SU-DHL-6 (cell line): ENCODE data around the gene HECW1.

Experiments
- H2AFZ ChIP-seq: fragments of 200-600 bp; sonication (generic); 2 replicates; pipeline ENCODE4 v1.6.1; 2014; ENCODE audit warnings: low read depth, mild to moderate bottlenecking, moderate library complexity, mixed read lengths, antibody characterized with exemption, low read length; ENCODE audit not compliant: severe bottlenecking
- H3F3A ChIP-seq: fragments of 200-600 bp; shearing (Covaris generic); 2 replicates; pipeline ENCODE4 v1.6.0; 2016; ENCODE audit warnings: antibody characterized with exemption, mild to moderate bottlenecking; ENCODE audit not compliant: insufficient read depth
- H3K27ac ChIP-seq: fragments of 200-600 bp; sonication (generic); 2 replicates; pipeline ENCODE4 v1.5.1; 2016; ENCODE audit warnings: low read depth, mild to moderate bottlenecking, low read length, moderate library complexity, mixed read lengths
- H3K27me3 ChIP-seq: fragments of 200-600 bp; sonication (generic), shearing (Covaris generic); 2 replicates; pipeline ENCODE4 v1.6.0; 2014; ENCODE audit warnings: mild to moderate bottlenecking, low read length
- H3K36me3 ChIP-seq: fragments of 200-600 bp; sonication (generic); 2 replicates; pipeline ENCODE4 v1.6.1; 2014; ENCODE audit warnings: mild to moderate bottlenecking, low read length, mixed read lengths
- H3K4me2 ChIP-seq: fragments of 300-600, 200-600 bp; shearing (Covaris generic), sonication (generic); 2 replicates; pipeline ENCODE4 v1.6.0; 2014; ENCODE audit warnings: low read length, low read depth, mild to moderate bottlenecking; ENCODE audit not compliant: poor library complexity, severe bottlenecking
- H3K4me3 ChIP-seq: fragments of 200-600 bp; sonication (generic); 2 replicates; pipeline ENCODE4 v1.5.1; 2014; ENCODE audit warnings: antibody characterized with exemption, low read length, mild to moderate bottlenecking, mixed read lengths; ENCODE audit not compliant: insufficient read depth, poor library complexity, severe bottlenecking
- H3K79me2 ChIP-seq: fragments of 200-600 bp; sonication (generic); 2 replicates; pipeline ENCODE4 v1.6.1; 2014; ENCODE audit warnings: mild to moderate bottlenecking, low read length, moderate library complexity; ENCODE audit not compliant: insufficient read depth
- H3K9ac ChIP-seq: fragments of 200-600 bp; sonication (generic); 2 replicates; pipeline ENCODE4 v1.7.0; 2014; ENCODE audit warnings: mild to moderate bottlenecking, low read length
- H3K9me2 ChIP-seq: fragments of 200-600 bp; sonication (generic); replicated peaks from 2 replicates; pipeline ENCODE4 v1.6.1; 2014; ENCODE audit warnings: low read length; ENCODE audit not compliant: insufficient read depth
- H3K9me3 ChIP-seq: fragments of 200-600 bp; sonication (generic); 2 replicates; pipeline ENCODE4 v1.6.1; 2014; ENCODE audit warnings: low read length, mixed read lengths; ENCODE audit not compliant: insufficient read depth
- H4K20me1 ChIP-seq: fragments of 200-600 bp; sonication (generic); 2 replicates; pipeline ENCODE4 v1.6.1; 2014; ENCODE audit warnings: low read depth, mild to moderate bottlenecking, antibody characterized with exemption, low read length, moderate library complexity, mixed read lengths
- EZH2phosphoT487 ChIP-seq: fragments of 200-600 bp; sonication (generic), shearing (Covaris generic); conservative IDR thresholded peaks from 2 replicates; pipeline ENCODE4 v1.6.1; 2018; ENCODE audit warnings: mild to moderate bottlenecking, antibody characterized with exemption, low read length, moderate library complexity, mixed read lengths
- TF ChIP-seq, protein P1 (sequence below): fragments of 200-600 bp; sonication (generic); IDR thresholded peaks from one replicate; pipeline ENCODE4 v1.5.1; 2017; ENCODE audit warnings: antibody characterized with exemption, mild to moderate bottlenecking, low read length, moderate library complexity; ENCODE audit not compliant: insufficient read depth, poor library complexity, severe bottlenecking

HECW1 gene

DNA sequence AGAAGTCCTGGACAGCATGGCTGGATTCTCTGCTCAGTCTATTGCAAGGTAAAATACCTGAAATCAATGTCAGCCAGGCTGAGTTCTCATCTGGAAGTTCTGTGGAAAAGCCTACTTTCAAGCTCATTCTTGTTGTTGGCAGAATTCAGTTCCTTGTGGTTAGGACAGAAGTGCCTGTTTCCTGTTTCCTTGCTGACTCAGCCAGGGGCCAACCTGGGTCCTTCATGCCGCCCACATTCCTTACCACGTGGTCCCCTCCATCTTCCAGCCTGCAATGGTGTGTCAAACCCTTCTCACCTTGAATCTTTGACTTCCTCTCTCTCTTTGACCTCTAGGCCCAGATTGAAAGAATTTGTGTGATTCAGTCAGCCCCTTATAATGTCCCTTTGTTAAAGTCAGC is 273.4 kb downstream of the HECW1 start:
- Histone ChIP-seq H3K4me2 (no peak overlapping the region), H3K4me3 (no peak overlapping the region), H3K36me3 (no peaks in the 10 kb centered on the region), H3K27ac (no peak overlapping the region), H3K27me3 (no peaks in the 10 kb centered on the region), H3K9me2 (no peaks in the 10 kb centered on the region), H3K9ac (no peak overlapping the region), H2AFZ (no peak overlapping the region), H4K20me1 (no peaks in the 10 kb centered on the region), H3K79me2 (no peaks in the 10 kb centered on the region), H3F3A (no peaks in the 10 kb centered on the region), H3K9me3 (no peaks in the 10 kb centered on the region)
- TF ChIP-seq EZH2phosphoT487: no peak
- TF ChIP-seq, protein P1, sequence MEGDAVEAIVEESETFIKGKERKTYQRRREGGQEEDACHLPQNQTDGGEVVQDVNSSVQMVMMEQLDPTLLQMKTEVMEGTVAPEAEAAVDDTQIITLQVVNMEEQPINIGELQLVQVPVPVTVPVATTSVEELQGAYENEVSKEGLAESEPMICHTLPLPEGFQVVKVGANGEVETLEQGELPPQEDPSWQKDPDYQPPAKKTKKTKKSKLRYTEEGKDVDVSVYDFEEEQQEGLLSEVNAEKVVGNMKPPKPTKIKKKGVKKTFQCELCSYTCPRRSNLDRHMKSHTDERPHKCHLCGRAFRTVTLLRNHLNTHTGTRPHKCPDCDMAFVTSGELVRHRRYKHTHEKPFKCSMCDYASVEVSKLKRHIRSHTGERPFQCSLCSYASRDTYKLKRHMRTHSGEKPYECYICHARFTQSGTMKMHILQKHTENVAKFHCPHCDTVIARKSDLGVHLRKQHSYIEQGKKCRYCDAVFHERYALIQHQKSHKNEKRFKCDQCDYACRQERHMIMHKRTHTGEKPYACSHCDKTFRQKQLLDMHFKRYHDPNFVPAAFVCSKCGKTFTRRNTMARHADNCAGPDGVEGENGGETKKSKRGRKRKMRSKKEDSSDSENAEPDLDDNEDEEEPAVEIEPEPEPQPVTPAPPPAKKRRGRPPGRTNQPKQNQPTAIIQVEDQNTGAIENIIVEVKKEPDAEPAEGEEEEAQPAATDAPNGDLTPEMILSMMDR: no peak

DNA sequence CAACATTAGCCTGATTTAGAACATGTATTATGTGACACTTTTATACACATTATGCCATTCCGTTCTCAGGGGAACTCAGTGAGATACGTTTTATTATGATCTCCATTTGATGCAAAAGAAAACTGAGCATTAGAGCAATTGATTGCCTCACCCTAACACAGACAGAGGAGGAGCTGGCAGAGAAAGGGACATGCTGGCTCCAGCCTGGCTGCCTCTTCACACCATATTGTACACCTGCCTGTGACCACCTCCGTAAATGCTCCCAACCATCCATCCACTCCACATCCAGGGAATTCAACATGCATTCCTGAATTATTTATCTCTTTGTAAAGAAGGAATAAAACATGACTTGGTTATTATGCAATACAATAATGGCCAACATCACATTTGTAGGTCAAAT is 275.5 kb downstream of the HECW1 start:
- Histone ChIP-seq H3K9ac (no peak overlapping the region), H3K79me2 (no peaks in the 10 kb centered on the region), H3K36me3 (no peaks in the 10 kb centered on the region), H3K4me2 (no peak overlapping the region), H3K4me3 (no peak overlapping the region), H3K27ac (no peak overlapping the region), H2AFZ (no peak overlapping the region), H4K20me1 (no peaks in the 10 kb centered on the region), H3F3A (no peaks in the 10 kb centered on the region), H3K9me2 (no peaks in the 10 kb centered on the region), H3K9me3 (no peaks in the 10 kb centered on the region), H3K27me3 (no peaks in the 10 kb centered on the region)
- TF ChIP-seq, protein P1: no peak
- no peak for TF ChIP-seq EZH2phosphoT487

DNA sequence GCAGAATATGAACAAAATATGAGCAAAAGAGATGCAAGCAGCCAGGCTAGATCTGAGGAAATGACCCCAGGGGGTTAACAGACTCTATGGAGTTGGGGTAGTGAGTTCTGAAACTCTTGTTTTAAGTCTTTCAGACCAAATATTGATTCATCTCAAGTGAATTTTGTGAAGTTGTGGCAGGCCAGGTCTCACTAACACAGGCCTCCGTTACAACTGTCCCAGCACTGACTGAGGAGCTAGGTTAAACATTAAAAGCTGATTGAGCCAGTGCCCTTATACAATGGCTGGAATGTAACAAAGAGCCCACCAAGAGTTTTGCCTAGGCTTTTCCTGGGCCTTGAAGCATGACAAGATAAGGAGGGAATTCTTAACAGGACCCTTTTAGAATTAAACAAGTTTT is 278.1 kb downstream of the HECW1 start:
- Histone ChIP-seq H4K20me1 (no peaks in the 10 kb centered on the region), H2AFZ (no peak overlapping the region), H3K4me2 (no peak overlapping the region), H3K27me3 (no peaks in the 10 kb centered on the region), H3K9me2 (no peaks in the 10 kb centered on the region), H3K79me2 (no peaks in the 10 kb centered on the region), H3K9ac (no peak overlapping the region), H3K9me3 (no peaks in the 10 kb centered on the region), H3K27ac (no peak overlapping the region), H3K36me3 (no peaks in the 10 kb centered on the region), H3K4me3 (no peak overlapping the region), H3F3A (no peaks in the 10 kb centered on the region)
- TF ChIP-seq EZH2phosphoT487: no peak
- TF ChIP-seq, protein P1: no peak

- TF ChIP-seq, protein P1: no peak
- TF ChIP-seq EZH2phosphoT487: no peak
- no peak overlapping the region for H3K9ac ChIP-seq
- H3K27me3 ChIP-seq: no peaks in the 10 kb centered on the region
- no peaks in the 10 kb centered on the region for H3K9me2 ChIP-seq
- H3F3A ChIP-seq: no peaks in the 10 kb centered on the region
- H3K9me3 ChIP-seq: no peaks in the 10 kb centered on the region
- no peaks in the 10 kb centered on the region for H4K20me1 ChIP-seq
- H3K4me3 ChIP-seq: no peak overlapping the region
- no peaks in the 10 kb centered on the region for H3K36me3 ChIP-seq
- H3K4me2 ChIP-seq: no peak overlapping the region
- H2AFZ ChIP-seq: no peak overlapping the region
- no peaks in the 10 kb centered on the region for H3K79me2 ChIP-seq
- H3K27ac ChIP-seq: no peak overlapping the region
Measured at GRCh38 chr7:43391518-43391917, 279.1 kb downstream of the HECW1 start.
